ENCODE measurements around the gene FHAD1.

FHAD1 gene

DNA sequence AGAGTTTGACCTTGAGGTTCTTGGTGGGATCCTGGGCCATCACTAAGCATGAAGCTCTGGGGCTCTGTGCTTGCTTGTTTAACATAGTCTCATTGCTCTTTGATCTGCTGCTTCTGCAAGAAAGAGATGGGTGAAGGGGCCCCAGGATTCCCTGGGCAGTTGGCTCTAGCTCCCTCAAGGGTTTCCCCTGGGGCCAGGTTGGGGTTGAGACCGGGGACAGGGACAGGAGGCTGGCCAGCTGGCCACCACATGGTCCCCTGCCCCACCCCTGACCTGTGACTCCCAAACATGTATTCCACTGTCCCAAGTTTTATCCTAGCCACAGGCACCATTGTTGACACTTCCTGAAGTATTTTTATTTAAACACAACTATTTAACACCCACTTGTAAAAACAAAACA lies 69.5 kb downstream of the FHAD1 start:
- no peak for DNase-seq (ENCODE audit: low spot score in 2 of 2)
- no peaks in the 10 kb centered on the region for H3K36me3 ChIP-seq (replicated peaks)
- no peaks in the 10 kb centered on the region for H3K4me1 ChIP-seq
- in situ Hi-C loops (cut with MboI; ENCODE audit: low sequenced_read_pairs) = no loop called here
- H3K4me3 ChIP-seq = no peak overlapping the region
- no peaks in the 10 kb centered on the region for H3K27me3 ChIP-seq (ENCODE audit: low read depth)
- peaks cover 5% of the 10 kb centered on the region for H3K9me3 ChIP-seq

DNA sequence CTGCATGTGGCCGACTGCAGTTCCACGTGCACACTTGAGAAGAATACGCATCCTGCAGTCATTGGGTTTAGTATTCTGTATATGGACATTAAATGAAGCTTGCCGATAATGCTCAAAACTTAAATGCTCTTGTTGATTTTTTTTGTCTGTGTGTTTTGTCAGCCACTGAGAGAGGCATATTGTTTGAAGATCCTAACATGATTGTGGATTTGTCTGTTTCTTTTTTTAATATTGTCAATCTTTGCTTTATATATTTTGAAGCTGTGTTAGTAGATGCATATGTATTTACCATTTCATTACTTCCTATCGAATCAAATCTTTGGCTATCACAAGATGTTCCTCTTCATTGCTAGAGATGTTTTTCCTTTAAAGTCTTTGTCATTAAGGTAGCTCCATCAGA lies 73.2 kb downstream of the FHAD1 start:
- no peak for DNase-seq (ENCODE audit: low spot score in 2 of 2)
- H3K4me1 ChIP-seq = no peaks in the 10 kb centered on the region
- peaks cover 5% of the 10 kb centered on the region for H3K9me3 ChIP-seq
- H3K36me3 ChIP-seq (replicated peaks) = no peaks in the 10 kb centered on the region
- in situ Hi-C loops (cut with MboI; ENCODE audit: low sequenced_read_pairs) = no loop called here
- no peak overlapping the region for H3K4me3 ChIP-seq
- no peaks in the 10 kb centered on the region for H3K27me3 ChIP-seq (ENCODE audit: low read depth)

- Histone ChIP-seq H3K4me1 (no peaks in the 10 kb centered on the region), H3K4me3 (no peak overlapping the region), H3K9me3 (peaks cover 5% of the 10 kb centered on the region), H3K27me3 (ENCODE audit: low read depth) (no peaks in the 10 kb centered on the region), H3K36me3 (replicated peaks) (no peaks in the 10 kb centered on the region)
- DNase-seq (ENCODE audit: low spot score in 2 of 2) = no peak
- in situ Hi-C loops (cut with MboI; ENCODE audit: low sequenced_read_pairs) = no loop called here
These were observed 74.6 kb downstream of the FHAD1 start for GRCh38 chr1:15321601-15322000.

GRCh38 chr1:15322648-15323350 lies 75.8 kb downstream of the FHAD1 start:
- no peaks in the 10 kb centered on the region for H3K27me3 ChIP-seq (ENCODE audit: low read depth)
- H3K4me3 ChIP-seq = no peak overlapping the region
- no peaks in the 10 kb centered on the region for H3K36me3 ChIP-seq (replicated peaks)
- DNase-seq (ENCODE audit: low spot score in 2 of 2) = no peak
- in situ Hi-C loops (cut with MboI; ENCODE audit: low sequenced_read_pairs) = no loop called here
- H3K4me1 ChIP-seq = no peaks in the 10 kb centered on the region
- peaks cover 5% of the 10 kb centered on the region for H3K9me3 ChIP-seq

GRCh38 chr1:15323351-15323988 lies 76.4 kb downstream of the FHAD1 start:
- in situ Hi-C loops (cut with MboI; ENCODE audit: low sequenced_read_pairs) = no loop called here
- no peaks in the 10 kb centered on the region for H3K4me1 ChIP-seq
- H3K9me3 ChIP-seq = peaks cover 5% of the 10 kb centered on the region
- H3K4me3 ChIP-seq = no peak overlapping the region
- no peaks in the 10 kb centered on the region for H3K27me3 ChIP-seq (ENCODE audit: low read depth)
- peak; percentile 59 to 83 for DNase-seq (ENCODE audit: low spot score in 2 of 2)
- H3K36me3 ChIP-seq (replicated peaks) = no peaks in the 10 kb centered on the region

DNA sequence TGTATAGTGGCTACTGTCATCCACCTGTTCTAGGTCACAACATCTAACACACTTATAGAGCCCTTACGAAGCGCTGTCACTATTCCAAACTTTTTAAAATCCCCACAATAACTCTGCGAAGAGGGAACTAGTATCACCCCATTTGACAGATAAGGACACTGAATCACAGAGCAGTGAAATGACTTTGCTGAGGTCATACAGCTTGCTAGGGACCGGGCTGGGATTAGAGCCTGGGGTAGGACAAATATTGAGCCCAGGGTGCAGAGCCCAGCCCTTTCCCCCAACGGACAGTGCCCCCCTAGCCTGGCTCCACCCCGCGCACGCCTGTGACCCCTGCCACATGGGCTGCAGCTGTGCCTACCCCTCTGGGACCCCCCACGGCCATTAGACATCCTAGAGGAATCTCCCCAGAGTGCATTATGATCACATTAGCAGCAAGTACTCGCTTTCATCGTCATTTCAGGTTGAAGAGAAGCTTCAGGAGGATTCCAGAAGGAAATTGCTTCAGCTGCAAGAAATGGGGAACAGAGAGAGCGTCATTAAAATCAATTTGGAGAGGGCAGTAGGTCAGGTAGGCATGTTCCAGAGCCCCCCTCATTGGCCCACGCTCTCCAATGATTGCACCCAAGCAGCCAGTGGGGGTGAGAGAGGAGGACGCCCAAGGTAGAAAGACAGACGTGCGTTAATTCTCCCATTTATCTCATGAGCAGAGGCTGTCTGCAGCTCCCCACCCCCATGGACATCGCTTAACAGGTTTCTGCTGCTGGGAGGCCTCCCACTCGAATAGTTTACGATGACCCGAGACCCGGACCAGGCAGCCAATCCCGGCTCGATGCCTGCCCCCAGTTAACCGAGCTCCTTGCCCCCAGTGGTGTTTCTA lies 77.2 kb downstream of the FHAD1 start:
- Histone ChIP-seq H3K27me3 (ENCODE audit: low read depth) (no peaks in the 10 kb centered on the region), H3K36me3 (replicated peaks) (no peaks in the 10 kb centered on the region), H3K9me3 (peaks cover 5% of the 10 kb centered on the region), H3K4me1 (no peaks in the 10 kb centered on the region), H3K4me3 (no peak overlapping the region)
- in situ Hi-C loops (cut with MboI; ENCODE audit: low sequenced_read_pairs) = no loop called here
- no peak for DNase-seq (ENCODE audit: low spot score in 2 of 2)

GRCh38 chr1:15324869-15325335 lies 77.9 kb downstream of the FHAD1 start:
- no peaks in the 10 kb centered on the region for H3K36me3 ChIP-seq (replicated peaks)
- no peaks in the 10 kb centered on the region for H3K27me3 ChIP-seq (ENCODE audit: low read depth)
- no peaks in the 10 kb centered on the region for H3K4me1 ChIP-seq
- H3K4me3 ChIP-seq = no peak overlapping the region
- no peak for DNase-seq (ENCODE audit: low spot score in 2 of 2)
- in situ Hi-C loops (cut with MboI; ENCODE audit: low sequenced_read_pairs) = loop anchor here (5.0 kb wide), 1 partner anchor 102 kb away; no protein-coding TSS in a partner anchor
- peaks cover 4% of the 10 kb centered on the region for H3K9me3 ChIP-seq

GRCh38 chr1:15325375-15326085 lies 78.5 kb downstream of the FHAD1 start:
- Histone ChIP-seq H3K36me3 (replicated peaks) (no peaks in the 10 kb centered on the region), H3K4me3 (no peak overlapping the region), H3K4me1 (no peaks in the 10 kb centered on the region), H3K9me3 (no peaks in the 10 kb centered on the region), H3K27me3 (ENCODE audit: low read depth) (no peaks in the 10 kb centered on the region)
- in situ Hi-C loops (cut with MboI; ENCODE audit: low sequenced_read_pairs) = loop anchor here (5.0 kb wide), 1 partner anchor 102 kb away; no protein-coding TSS in a partner anchor
- DNase-seq (ENCODE audit: low spot score in 2 of 2) = no peak

DNA sequence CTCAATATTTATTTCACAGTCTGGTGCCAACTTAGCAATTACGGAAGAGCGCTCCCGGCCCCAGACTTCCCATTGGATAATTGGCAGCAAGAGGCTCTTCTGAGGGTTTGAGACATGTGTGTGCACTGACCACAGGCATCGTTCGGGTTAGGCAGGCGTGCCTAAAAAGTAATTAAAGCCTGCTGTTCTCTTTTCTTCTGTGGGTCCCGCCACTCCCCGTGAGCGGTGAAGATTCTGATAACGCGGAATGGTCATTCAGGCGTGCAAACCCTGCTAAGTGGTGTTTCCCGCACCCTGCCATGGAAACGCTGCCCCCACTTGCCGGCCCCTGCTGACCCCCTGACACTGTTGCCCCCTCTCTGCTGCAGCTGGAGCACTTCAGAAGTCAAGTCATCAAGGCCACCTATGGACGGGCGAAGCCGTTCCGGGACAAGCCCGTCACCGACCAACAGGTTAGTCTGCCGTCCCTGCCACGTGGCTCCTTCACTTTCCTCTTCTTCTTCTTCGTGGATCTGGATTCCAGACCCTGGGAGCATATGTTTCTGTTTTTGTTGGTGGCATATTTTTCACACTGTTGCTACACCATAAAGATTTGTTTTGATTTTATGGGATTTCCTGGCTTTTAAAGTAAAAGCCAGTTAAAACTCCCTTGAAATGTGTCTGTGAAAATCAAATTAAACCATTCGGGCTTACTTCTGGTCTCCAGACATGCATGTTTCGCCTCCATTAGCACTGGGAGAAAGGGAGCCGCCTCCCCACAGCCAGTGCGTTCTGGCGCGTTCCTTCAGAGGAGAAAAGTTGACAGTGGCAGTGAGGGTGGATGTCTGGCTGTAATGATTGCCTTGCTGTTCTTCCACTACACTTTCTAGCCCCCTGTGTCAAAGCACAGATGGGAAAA lies 79.9 kb downstream of the FHAD1 start:
- no peaks in the 10 kb centered on the region for H3K4me1 ChIP-seq
- DNase-seq (ENCODE audit: low spot score in 2 of 2) = no peak
- H3K9me3 ChIP-seq = no peaks in the 10 kb centered on the region
- H3K27me3 ChIP-seq (ENCODE audit: low read depth) = no peaks in the 10 kb centered on the region
- H3K36me3 ChIP-seq (replicated peaks) = no peaks in the 10 kb centered on the region
- in situ Hi-C loops (cut with MboI; ENCODE audit: low sequenced_read_pairs) = loop anchor here (5.0 kb wide), 1 partner anchor 100 kb away; no protein-coding TSS in a partner anchor
- H3K4me3 ChIP-seq = no peak overlapping the region

- H3K4me1 ChIP-seq = no peaks in the 10 kb centered on the region
- H3K27me3 ChIP-seq (ENCODE audit: low read depth) = no peaks in the 10 kb centered on the region
- no peaks in the 10 kb centered on the region for H3K36me3 ChIP-seq (replicated peaks)
- in situ Hi-C loops (cut with MboI; ENCODE audit: low sequenced_read_pairs) = loop anchor here (5.0 kb wide), 1 partner anchor 99 kb away; no protein-coding TSS in a partner anchor
- H3K4me3 ChIP-seq = no peak overlapping the region
- H3K9me3 ChIP-seq = no peaks in the 10 kb centered on the region
- no peak for DNase-seq (ENCODE audit: low spot score in 2 of 2)
These were observed 81.5 kb downstream of the FHAD1 start for GRCh38 chr1:15328351-15329103.

DNA sequence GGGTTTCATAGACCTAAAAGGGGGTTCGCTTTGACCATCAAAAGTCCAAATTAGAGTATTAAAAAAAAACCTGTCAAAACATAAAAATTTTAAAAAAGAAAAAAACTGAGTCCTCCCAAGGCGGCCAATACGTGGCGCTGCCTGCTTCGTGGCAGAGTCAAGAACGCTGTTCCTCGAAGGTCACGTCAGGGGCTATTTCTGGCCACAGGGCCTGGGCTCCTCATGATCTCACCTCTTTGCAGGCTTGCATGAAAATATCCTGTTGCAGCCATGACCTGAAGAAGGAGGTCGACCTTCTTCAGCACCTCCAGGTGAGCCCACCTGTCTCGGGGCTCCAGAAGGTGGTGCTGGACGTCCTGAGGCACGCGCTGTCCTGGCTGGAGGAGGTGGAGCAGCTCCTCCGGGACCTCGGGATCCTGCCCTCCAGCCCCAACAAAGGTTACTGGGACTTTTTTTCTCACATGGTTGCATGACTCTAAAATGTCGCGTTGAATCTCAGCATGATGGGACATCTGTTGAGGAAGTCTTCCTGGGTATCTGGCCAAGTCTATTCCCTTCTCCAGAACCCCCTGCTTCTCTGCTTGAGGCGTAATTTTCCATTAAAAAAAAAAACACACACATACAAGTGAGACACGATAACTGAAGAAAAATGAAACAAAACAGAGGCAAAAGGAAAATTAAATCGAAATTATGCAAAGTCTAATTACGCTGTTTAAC lies 82.2 kb downstream of the FHAD1 start:
- no peak for DNase-seq (ENCODE audit: low spot score in 2 of 2)
- in situ Hi-C loops (cut with MboI; ENCODE audit: low sequenced_read_pairs) = loop anchor here (5.0 kb wide), 1 partner anchor 98 kb away; no protein-coding TSS in a partner anchor
- H3K4me1 ChIP-seq = no peaks in the 10 kb centered on the region

More for the DNA sequence above, 82.2 kb downstream of the FHAD1 start:
- Histone ChIP-seq H3K27me3 (ENCODE audit: low read depth) (no peaks in the 10 kb centered on the region), H3K9me3 (no peaks in the 10 kb centered on the region), H3K4me3 (no peak overlapping the region), H3K36me3 (replicated peaks) (no peaks in the 10 kb centered on the region)
